GM19438 (cell line): Measurements from ENCODE around the gene OR2B2.
"Not testable (repeated sequence)": the region's sequence is repeated elsewhere in the genome, so short reads cannot be mapped to it uniquely, and the experiment has no call there.

Experiments
- ATAC-seq: cut with Tn5 transposase; IDR thresholded peaks from one replicate; pipeline ENCODE4 v1.9.1; 2021; ENCODE audit warnings: low read depth; ENCODE audit not compliant: unreplicated experiment

The OR2B2 gene

GRCh38 chr6:27911956-27912446 lies at the start of gene OR2B2:
Gene OR2B2 (minus strand): TSS chr6:27912396. CDS start chr6:27912319, 77 bp downstream.
- no peak for ATAC-seq

- no peak for ATAC-seq
Observed at GRCh38 chr6:27957516-27957915, 45.3 kb upstream of the OR2B2 start.

GRCh38 chr6:27956941-27957340 lies 44.7 kb upstream of the OR2B2 start, which contains the start of gene OR2B6:
Gene OR2B6 (plus strand): TSS chr6:27957241. CDS start chr6:27957241, 0 bp downstream.
- ATAC-seq = no peak

GRCh38 chr6:27951040-27951439 lies 38.8 kb upstream of the OR2B2 start:
- ATAC-seq = no peak

- ATAC-seq = no peak
Observed at GRCh38 chr6:27948237-27948636, 36.0 kb upstream of the OR2B2 start.

- not testable (repeated sequence) for ATAC-seq
Observed at GRCh38 chr6:27943072-27943471, 30.9 kb upstream of the OR2B2 start.

GRCh38 chr6:27940766-27941165 lies 28.6 kb upstream of the OR2B2 start:
- ATAC-seq = no peak

- ATAC-seq = no peak
Observed at GRCh38 chr6:27931209-27931608, 19.0 kb upstream of the OR2B2 start.

- ATAC-seq = not testable (repeated sequence)
Observed at GRCh38 chr6:27929930-27930329, 17.7 kb upstream of the OR2B2 start.

GRCh38 chr6:27928041-27928440 lies 15.8 kb upstream of the OR2B2 start:
- ATAC-seq = not testable (repeated sequence)

- no peak for ATAC-seq
Observed at GRCh38 chr6:27924179-27924578, 12.0 kb upstream of the OR2B2 start.

GRCh38 chr6:27922949-27923348 lies 10.8 kb upstream of the OR2B2 start:
- no peak for ATAC-seq

- ATAC-seq = no peak
Observed at GRCh38 chr6:27908017-27908416, 4.2 kb downstream of the OR2B2 start.

- ATAC-seq = peak; percentile 67
Observed at GRCh38 chr6:27902335-27903314, 9.6 kb downstream of the OR2B2 start.

- ATAC-seq = no peak
Observed at GRCh38 chr6:27901801-27902200, 10.4 kb downstream of the OR2B2 start.

- ATAC-seq = not testable (repeated sequence)
Observed at GRCh38 chr6:27900197-27900596, 12.0 kb downstream of the OR2B2 start.

GRCh38 chr6:27899543-27899942 lies 12.7 kb downstream of the OR2B2 start:
- ATAC-seq = no peak

GRCh38 chr6:27897580-27898206 lies 14.5 kb downstream of the OR2B2 start:
- ATAC-seq = no peak

- ATAC-seq = no peak
Observed at GRCh38 chr6:27896398-27896796, 15.8 kb downstream of the OR2B2 start.

GRCh38 chr6:27894839-27895762 lies 17.1 kb downstream of the OR2B2 start:
- no peak for ATAC-seq
